GM12801 (cell line): ENCODE data around the gene NACAD.

Source experiments
- CTCF ChIP-seq: IDR thresholded peaks from one replicate; pipeline ENCODE4 v1.5.1; 2011; ENCODE audit warnings: control low read depth; ENCODE audit not compliant: insufficient read length; ENCODE audit errors: extremely low read depth

Gene NACAD

DNA sequence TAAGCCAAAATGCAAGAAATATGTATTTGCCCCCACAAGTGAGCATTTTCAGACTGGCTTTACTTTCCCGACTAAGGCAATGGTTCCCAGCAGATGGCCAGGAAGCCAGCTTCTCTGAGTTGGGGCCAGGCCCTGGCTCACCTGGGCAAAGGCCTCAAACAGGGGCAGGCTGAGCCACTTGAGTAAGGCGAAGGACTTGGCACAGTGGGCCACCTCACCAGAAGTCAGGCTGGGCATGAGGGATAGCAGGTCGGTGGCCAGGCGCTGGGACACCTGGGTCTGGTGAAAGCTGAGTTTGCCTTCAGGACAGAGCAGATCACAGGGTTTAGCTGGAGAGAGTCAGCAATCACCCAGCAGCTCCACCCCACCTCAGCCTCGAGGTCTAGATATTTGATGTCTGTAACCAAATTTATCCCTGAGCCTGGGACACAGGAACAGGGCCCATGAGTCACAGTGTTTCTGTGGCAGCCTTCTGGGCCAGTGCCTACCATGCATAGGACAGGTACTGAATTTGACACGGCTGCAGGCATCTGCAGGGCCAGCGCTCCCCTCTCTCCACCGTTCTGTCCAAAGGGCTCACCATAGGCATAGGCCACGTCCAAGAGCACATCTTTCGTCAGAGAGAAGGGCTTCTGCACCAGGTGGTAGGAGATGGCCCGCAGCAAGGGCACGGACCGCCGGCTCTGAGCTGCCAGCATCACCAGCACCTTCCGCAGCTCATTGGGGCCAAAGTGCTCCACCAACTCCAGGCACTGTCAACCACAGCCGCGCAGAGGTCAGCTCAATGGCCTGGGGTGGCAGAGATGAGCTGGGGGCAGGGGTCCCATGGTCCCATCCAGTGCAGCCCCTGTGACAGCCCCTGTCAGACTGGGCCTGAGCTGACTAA, 15.4 kb upstream of the NACAD start:
- TF ChIP-seq CTCF, result no peak

DNA sequence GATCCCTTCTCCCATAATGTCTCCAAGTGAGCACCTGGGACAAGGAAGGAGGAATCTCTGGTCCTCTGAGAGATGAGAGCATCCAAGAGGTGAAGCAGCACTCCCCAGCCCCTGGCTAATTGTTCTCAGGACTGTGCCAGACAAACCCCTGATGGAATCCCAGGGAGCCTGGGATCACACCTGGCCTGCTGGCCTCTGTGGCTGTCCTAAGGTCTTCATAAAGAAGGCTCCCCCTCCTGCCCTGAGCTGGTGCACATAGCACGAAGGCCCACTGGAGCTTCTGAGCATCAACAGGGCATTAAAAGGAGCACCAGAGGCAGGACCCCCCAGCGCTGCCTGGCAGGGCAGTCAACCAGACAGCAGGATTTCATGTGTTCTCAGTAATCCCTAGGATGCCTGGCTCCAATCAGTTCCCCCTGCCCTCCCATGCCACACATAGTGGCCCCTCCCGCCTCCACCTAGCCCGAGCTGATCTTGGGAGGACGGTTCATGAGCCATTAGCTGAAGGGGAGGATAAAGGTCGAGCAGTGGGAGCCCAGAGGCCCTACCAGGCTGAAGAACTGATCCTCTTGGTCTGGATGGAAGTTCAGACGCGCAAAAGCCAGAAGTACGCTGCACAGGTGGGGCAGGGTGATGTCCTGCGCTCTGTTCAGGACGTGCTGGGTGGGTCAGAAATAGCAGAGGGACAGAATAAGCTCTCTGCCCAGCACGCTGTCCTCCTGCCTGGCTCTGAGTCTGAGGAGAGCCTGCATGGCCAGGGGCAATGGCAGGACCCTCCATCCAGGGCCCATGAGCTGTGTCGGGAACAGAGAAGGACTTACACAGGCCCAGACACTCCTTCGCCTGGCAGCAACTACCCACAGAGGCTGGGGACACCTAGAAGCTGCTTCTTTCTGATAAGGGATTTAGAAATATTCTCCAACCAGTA, 14.3 kb upstream of the NACAD start:
- no peak for TF ChIP-seq CTCF

GRCh38 chr7:45101748-45102147, 13.0 kb upstream of the NACAD start:
- TF ChIP-seq CTCF, result no peak

DNA sequence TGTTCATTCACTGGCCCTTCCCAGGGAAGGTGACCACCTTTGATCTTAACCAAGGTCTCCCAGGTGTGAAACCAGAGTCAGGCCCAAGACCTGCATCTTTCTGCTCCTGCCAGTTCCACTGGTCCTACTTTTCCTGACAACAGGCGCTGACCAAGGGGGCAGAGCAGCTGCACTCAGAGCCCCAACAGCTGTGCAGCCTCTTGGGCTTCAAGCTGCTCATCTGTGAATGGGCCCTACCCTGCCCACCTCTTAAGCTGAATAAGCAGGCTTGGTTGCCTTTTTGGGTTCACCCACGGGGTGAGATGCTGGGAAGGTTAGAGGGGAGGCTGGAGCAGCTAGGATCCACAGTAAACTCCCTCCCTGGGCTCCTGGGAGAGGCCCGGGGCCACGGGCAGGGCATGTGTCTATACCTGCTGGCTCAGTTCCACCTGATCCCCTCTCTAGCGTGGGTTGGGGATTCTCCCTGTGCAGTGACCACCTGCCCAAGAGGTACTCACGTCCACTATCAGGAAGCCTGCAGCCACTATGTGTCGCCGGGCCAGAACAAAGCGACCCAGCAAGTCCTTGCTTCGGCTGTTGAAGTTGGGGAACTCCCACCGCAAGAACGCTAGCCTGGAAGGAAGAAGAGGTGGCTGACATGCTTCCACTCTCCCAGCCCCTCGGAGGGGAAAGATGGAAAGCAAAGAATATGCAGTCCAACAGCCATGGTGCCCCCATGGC, 12.2 kb upstream of the NACAD start:
- no peak for TF ChIP-seq CTCF

GRCh38 chr7:45099891-45100760, 11.4 kb upstream of the NACAD start:
- no peak for TF ChIP-seq CTCF

GRCh38 chr7:45098983-45099839, 10.4 kb upstream of the NACAD start:
- no peak for TF ChIP-seq CTCF
